Measurements from ENCODE around the gene PARD3B. TPM values are rescaled to one million over a fixed set of nuclear protein-coding genes. Genes with fewer than 3 reads are reported as not detected.

PARD3B gene
- polyA plus RNA-seq, 3 donors: not detected

DNA sequence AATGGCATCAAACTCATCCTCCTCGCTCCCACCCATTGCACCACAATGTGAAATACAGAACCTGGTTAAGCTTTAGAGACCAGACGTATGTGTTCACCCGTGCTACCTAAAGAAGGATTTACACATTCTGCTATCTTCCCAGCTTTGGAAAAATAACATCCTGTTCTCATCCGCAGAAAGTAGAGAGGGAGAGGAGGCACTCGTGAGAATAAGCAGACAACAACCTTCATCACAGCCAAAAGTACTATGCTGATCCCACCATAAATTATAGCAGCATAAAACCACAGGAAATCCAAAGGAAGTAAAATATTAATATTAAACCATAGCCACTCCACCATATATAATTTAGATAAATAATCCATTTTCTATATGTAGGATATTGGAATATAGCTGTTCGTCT lies 1025.4 kb downstream of the PARD3B start:
- Histone ChIP-seq H3K79me2 (ENCODE audit: insufficient read depth, low read length) (no peaks in the 10 kb centered on the region), H3K4me1 (ENCODE audit: control insufficient read depth in 1 of 2, insufficient read depth in 2 of 2, low read length in 2 of 2) (no peaks in the 10 kb centered on the region), H3K27me3 (ENCODE audit: control insufficient read depth in 2 of 2, insufficient read depth in 2 of 2, low read length in 2 of 2) (no peaks in the 10 kb centered on the region), H3K9me3 (replicated peaks in 1 of 2; ENCODE audit: control insufficient read depth in 1 of 2, insufficient read depth in 1 of 2, low read length in 2 of 2) (no peaks in the 10 kb centered on the region), H3K27ac (ENCODE audit: low read depth in 1 of 2, low read length in 2 of 2) (no peak overlapping the region), H4K20me1 (ENCODE audit: insufficient read depth, low read length) (no peaks in the 10 kb centered on the region), H3K36me3 (replicated peaks in 1 of 2; ENCODE audit: control insufficient read depth in 1 of 2, insufficient read depth in 2 of 2, low read length in 2 of 2) (no peaks in the 10 kb centered on the region), H3K4me2 (replicated peaks; ENCODE audit: extremely low read depth, low read length, poor library complexity, severe bottlenecking) (no peak overlapping the region), H3K4me3 (replicated peaks in 1 of 3; ENCODE audit: low read depth in 2 of 3, low read length in 3 of 3) (no peak overlapping the region), H3K9ac (ENCODE audit: insufficient read depth, low read length, poor library complexity, severe bottlenecking) (no peak overlapping the region), H2AFZ (ENCODE audit: insufficient read depth, low read depth, low read length, poor library complexity, severe bottlenecking) (no peak overlapping the region)
- TF ChIP-seq, protein P1, sequence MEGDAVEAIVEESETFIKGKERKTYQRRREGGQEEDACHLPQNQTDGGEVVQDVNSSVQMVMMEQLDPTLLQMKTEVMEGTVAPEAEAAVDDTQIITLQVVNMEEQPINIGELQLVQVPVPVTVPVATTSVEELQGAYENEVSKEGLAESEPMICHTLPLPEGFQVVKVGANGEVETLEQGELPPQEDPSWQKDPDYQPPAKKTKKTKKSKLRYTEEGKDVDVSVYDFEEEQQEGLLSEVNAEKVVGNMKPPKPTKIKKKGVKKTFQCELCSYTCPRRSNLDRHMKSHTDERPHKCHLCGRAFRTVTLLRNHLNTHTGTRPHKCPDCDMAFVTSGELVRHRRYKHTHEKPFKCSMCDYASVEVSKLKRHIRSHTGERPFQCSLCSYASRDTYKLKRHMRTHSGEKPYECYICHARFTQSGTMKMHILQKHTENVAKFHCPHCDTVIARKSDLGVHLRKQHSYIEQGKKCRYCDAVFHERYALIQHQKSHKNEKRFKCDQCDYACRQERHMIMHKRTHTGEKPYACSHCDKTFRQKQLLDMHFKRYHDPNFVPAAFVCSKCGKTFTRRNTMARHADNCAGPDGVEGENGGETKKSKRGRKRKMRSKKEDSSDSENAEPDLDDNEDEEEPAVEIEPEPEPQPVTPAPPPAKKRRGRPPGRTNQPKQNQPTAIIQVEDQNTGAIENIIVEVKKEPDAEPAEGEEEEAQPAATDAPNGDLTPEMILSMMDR (IDR thresholded peaks at IDR 0.05): no peak
- Mint-ChIP-seq H3K4me1 (no peaks in the 10 kb centered on the region), H3K9me3 (peaks cover 2 to 6% (median 4%) of the 10 kb centered on the region in 7 donors), H3K27ac (no peak overlapping the region), H3K27me3 (ENCODE audit: low read depth in 3 of 3) (peaks cover 2 to 3% (median 3%) of the 10 kb centered on the region in 3 donors), H3K36me3 (no peaks in the 10 kb centered on the region), H3K4me3 (no peak overlapping the region)
- no peak for DNase-seq
- intact Hi-C loops (cut with micrococcal nuclease): no loop called here
- 86% methylated on average over 1 of the region's 6 CpGs for WGBS (ENCODE audit: insufficient coverage)

GRCh38 chr2:205571360-205571959 lies 1026.2 kb downstream of the PARD3B start:
- Mint-ChIP-seq H3K4me3 (no peak overlapping the region), H3K4me1 (no peaks in the 10 kb centered on the region), H3K9me3 (peaks cover 2 to 11% (median 4%) of the 10 kb centered on the region in 7 donors), H3K36me3 (no peaks in the 10 kb centered on the region), H3K27ac (no peak overlapping the region), H3K27me3 (ENCODE audit: low read depth in 3 of 3) (peaks cover 2 to 3% (median 3%) of the 10 kb centered on the region in 3 donors)
- Histone ChIP-seq H3K4me3 (replicated peaks in 1 of 3; ENCODE audit: low read depth in 2 of 3, low read length in 3 of 3) (no peak overlapping the region), H3K4me2 (replicated peaks; ENCODE audit: extremely low read depth, low read length, poor library complexity, severe bottlenecking) (no peak overlapping the region), H4K20me1 (ENCODE audit: insufficient read depth, low read length) (no peaks in the 10 kb centered on the region), H3K36me3 (replicated peaks in 1 of 2; ENCODE audit: control insufficient read depth in 1 of 2, insufficient read depth in 2 of 2, low read length in 2 of 2) (no peaks in the 10 kb centered on the region), H3K9ac (ENCODE audit: insufficient read depth, low read length, poor library complexity, severe bottlenecking) (no peak overlapping the region), H3K27ac (ENCODE audit: low read depth in 1 of 2, low read length in 2 of 2) (no peak overlapping the region), H3K9me3 (replicated peaks in 1 of 2; ENCODE audit: control insufficient read depth in 1 of 2, insufficient read depth in 1 of 2, low read length in 2 of 2) (no peaks in the 10 kb centered on the region), H3K4me1 (ENCODE audit: control insufficient read depth in 1 of 2, insufficient read depth in 2 of 2, low read length in 2 of 2) (no peaks in the 10 kb centered on the region), H3K79me2 (ENCODE audit: insufficient read depth, low read length) (no peaks in the 10 kb centered on the region), H3K27me3 (ENCODE audit: control insufficient read depth in 2 of 2, insufficient read depth in 2 of 2, low read length in 2 of 2) (no peaks in the 10 kb centered on the region), H2AFZ (ENCODE audit: insufficient read depth, low read depth, low read length, poor library complexity, severe bottlenecking) (no peak overlapping the region)
- no peak for DNase-seq
- WGBS (ENCODE audit: insufficient coverage): 83% methylated on average over 4 of the region's 5 CpGs
- TF ChIP-seq, protein P1 (IDR thresholded peaks at IDR 0.05): no peak
- intact Hi-C loops (cut with micrococcal nuclease): no loop called here

All from CD14-positive monocyte (primary cell).